Activated CD8-positive, alpha-beta memory T cell treated with anti-CD3 and anti-CD28 coated beads for 36 hours (primary cell): Measurements from ENCODE around the gene RNF4. TPM values are rescaled to one million over a fixed set of nuclear protein-coding genes. Genes with fewer than 3 reads are reported as not detected.

Source experiments
- CTCF ChIA-PET: fragments of 350-600 bp; sonication (Branson Sonifier 250); formaldehyde crosslinking; loops from one replicate; lab custom pipeline; 2021; ENCODE audit warnings: antibody characterized with exemption; lab: Charles Lee
- POLR2A ChIA-PET: fragments of 350-600 bp; sonication (Branson Sonifier 250); formaldehyde crosslinking; loops from one replicate; lab custom pipeline; 2021; ENCODE audit warnings: antibody characterized with exemption; lab: Charles Lee
- total RNA-seq, 2 experiments: library from RNA; stranded (reverse); gene quantifications; one replicate each; pipeline ENCODE4 v1.2.3, GENCODE V29; 2021

The RNF4 gene
- total RNA-seq, 2 experiments from 2014 or later, result 91.9 to 92.1 TPM

GRCh38 chr4:2436301-2436700 is 32.6 kb upstream of the RNF4 start:
- ChIA-PET POLR2A (no interaction called here), CTCF (no interaction called here)

- POLR2A ChIA-PET, result no interaction called here
- CTCF ChIA-PET, result no interaction called here
These were observed 32.0 kb upstream of the RNF4 start for GRCh38 chr4:2436761-2437474.

- ChIA-PET POLR2A (no interaction called here), CTCF (no interaction called here)
These were observed 31.3 kb upstream of the RNF4 start for GRCh38 chr4:2437475-2438215.

- ChIA-PET CTCF (interaction anchor here (1.3 kb wide), 1 partner anchor 85 kb away, joined by 3 read pairs; no protein-coding TSS in a partner anchor), POLR2A (no interaction called here)
These were observed 29.8 kb upstream of the RNF4 start for GRCh38 chr4:2438822-2439718.

DNA sequence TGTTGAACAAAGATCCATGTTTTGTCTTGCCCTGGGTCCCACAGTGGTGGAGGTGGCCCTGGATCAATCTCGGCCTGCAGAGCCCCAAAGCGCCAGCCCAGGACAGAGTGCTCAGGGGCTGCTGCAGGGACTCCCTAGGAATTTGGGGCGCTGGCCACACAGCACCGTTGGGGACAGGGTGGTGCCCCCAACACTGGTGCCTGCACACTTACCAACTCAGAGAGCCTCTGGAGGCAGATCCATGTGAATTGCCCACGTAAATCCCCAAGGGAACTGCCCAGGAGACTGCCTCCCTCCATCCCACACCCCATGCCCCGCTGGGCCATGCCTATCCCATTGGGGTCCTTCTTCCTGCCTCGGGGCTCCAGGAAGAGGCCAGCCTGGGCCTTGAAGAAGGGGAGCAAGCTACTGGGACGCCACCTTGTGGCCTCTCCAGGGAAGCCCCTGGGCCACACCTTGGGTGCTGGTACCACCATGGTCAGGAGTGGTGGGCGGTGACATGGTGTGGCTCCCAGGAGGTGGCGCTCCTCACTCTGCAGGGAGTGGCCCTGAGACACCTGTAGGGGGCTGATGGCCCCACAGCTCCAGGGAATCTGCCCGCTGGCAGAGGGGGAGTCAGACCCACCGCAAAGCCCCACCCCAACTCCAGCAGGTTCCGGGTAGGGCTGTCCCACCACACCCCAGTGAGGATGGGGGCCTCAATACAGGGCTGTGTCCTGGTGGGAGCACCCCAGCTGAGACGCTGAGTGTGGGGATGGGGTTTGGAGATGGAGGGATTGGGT is 27.3 kb upstream of the RNF4 start:
- POLR2A ChIA-PET, result interaction anchor here (0.6 kb wide), 1 partner anchor 25 kb away, joined by 3 read pairs; no protein-coding TSS in a partner anchor
- CTCF ChIA-PET, result interaction anchor here (0.6 to 2.6 kb wide), 23 partner anchors 10 to 391 kb away, joined by 3 to 10 read pairs (median 4); partner anchors contain the start of genes CFAP99, MXD4 and RNF4

DNA sequence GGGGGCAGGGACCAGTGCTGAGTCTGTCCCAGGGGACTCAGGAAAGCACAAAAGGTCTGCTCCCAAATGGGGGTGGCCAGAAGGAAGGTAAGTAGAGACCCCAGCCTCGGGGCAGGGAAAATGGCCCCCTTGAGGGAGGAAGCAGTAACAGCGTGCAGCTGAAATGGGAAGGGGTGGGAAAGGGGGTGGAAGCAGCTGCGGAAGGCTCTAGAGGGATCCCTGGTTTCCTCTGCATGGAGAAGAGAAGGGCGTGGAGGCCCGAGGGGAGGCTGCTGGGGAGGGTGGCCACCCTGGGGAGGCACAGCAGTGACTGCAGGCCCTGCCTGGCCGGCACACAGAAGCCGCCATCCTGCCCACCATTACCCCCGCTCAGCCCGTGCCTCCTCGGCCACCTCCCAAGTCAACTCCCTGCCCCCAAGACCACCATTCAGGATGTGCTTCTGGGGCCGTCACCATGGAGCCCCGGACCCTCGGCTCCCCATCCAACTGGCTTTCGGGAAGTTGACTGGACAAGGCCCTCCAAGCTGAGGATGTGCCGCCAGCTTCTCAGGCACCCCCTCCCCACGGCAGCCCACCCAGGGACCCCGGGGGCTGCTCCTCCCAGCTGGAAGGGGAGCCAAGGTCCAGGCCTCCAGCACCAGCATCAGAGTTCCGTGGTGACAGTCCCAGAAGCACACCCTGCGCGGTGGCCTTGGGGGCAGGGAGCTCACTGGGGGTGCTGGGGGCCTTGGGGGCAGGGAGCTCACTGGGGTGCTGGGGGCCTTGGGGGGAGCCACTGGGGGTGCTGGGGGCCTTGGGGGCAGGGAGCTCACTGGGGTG is 26.5 kb upstream of the RNF4 start:
- CTCF ChIA-PET, result interaction anchor here (0.6 to 2.6 kb wide), 17 partner anchors 9 to 392 kb away, joined by 3 to 10 read pairs (median 4); partner anchors contain the start of genes CFAP99, MXD4 and RNF4
- POLR2A ChIA-PET, result interaction anchor here (0.6 kb wide), 1 partner anchor 94 kb away, joined by 3 read pairs; no protein-coding TSS in a partner anchor

DNA sequence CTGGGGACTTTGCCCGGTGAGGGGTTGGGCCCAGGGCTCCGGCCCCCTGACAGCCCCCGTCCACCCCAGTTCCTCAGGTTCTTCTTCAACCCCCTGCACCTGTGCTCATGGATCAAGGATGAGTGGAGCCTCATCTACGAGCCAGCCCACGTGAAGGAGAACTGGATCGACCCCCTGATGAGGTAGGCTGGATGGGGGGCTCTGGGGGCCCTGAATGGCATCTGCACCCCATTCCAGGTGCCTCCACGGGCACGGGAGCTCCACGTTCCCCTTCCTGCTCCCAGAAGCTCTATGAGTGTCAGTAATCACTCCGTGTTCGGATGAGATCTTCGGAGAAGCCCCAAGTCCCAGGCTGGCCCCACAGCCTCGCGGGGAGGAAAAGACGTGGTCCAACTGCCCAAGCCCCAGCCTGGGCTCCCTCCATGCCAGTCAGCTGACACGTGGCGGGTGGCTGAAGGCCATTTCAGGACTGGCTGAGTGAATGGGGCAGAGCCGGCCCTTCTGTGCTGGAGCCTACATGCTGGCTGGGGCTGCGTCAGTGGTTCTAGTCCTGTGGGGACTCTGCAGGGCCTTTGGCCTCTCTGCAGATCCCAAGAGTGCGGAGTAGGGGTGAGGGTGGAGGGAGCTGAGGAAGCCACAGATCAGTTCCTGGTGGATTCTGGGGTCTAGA is 25.7 kb upstream of the RNF4 start:
- ChIA-PET CTCF (interaction anchor here (1.7 to 2.6 kb wide), 4 partner anchors 22 to 223 kb away, joined by 5 to 10 read pairs (median 8); no protein-coding TSS in a partner anchor), POLR2A (no interaction called here)

DNA sequence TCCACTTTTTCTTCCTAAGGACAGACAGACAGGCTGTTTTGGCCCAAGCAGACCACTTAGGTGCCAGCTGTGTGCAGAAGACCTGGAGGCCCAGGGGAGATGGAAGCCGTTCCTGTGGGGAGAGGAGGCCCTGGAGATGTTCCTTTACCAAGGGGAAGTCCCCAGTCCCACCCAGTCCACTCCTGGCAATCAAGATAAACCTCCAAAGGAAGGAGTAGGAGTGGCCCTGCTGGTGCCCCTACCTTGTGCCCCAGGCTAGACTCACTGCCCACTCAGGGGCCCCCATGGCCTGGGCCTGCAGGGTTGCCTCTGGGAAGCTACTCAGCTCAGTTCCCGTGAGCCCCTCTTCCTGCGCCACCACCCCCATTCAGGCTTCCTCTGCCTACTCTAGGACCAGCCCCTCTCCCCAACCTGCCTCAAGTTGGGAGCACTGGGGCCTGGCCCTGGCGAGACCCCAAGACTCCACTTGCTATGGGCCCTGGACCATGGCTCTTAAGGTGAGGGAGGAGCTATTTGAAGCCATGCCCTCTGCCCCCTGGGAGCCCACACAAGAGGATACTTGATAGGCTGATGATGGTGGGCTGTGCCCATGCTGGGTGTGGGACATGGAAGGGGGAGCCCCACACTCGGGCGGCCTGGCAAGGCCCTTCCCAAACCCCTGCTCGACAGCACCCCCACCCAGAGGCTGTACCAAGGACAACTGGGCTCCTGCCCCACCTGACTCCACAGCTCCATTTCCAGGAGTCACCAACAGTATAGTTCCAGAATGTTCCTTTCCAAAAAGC is 24.8 kb upstream of the RNF4 start:
- ChIA-PET POLR2A (no interaction called here), CTCF (interaction anchor here (1.7 kb wide), 1 partner anchor 224 kb away, joined by 7 read pairs; no protein-coding TSS in a partner anchor)

DNA sequence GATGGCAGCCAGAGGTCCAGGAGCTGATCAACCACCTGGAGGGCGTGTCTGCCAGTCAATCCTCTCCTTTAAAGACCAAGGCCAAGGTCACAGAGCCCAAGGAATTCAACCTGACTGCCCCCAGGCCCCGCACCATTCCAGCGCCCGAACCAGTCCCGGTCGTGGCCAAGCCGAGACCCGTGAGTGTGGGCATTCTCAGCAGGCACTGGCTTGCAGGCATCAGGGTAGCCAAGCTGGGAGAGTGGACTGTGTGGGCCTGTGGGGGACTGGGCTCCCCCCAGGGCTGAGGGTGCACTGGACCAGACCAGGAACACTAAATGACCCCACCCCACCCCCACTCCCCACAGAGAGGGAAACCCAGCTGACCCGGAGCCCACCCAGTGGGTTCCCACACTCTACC is 23.8 kb upstream of the RNF4 start:
- ChIA-PET POLR2A (interaction anchor here (0.5 kb wide), 1 partner anchor 47 kb away, joined by 3 read pairs; no protein-coding TSS in a partner anchor), CTCF (no interaction called here)

- POLR2A ChIA-PET, result interaction anchor here (0.5 kb wide), 1 partner anchor 46 kb away, joined by 3 read pairs; no protein-coding TSS in a partner anchor
- CTCF ChIA-PET, result no interaction called here
These were observed 23.3 kb upstream of the RNF4 start for GRCh38 chr4:2445571-2445970.

DNA sequence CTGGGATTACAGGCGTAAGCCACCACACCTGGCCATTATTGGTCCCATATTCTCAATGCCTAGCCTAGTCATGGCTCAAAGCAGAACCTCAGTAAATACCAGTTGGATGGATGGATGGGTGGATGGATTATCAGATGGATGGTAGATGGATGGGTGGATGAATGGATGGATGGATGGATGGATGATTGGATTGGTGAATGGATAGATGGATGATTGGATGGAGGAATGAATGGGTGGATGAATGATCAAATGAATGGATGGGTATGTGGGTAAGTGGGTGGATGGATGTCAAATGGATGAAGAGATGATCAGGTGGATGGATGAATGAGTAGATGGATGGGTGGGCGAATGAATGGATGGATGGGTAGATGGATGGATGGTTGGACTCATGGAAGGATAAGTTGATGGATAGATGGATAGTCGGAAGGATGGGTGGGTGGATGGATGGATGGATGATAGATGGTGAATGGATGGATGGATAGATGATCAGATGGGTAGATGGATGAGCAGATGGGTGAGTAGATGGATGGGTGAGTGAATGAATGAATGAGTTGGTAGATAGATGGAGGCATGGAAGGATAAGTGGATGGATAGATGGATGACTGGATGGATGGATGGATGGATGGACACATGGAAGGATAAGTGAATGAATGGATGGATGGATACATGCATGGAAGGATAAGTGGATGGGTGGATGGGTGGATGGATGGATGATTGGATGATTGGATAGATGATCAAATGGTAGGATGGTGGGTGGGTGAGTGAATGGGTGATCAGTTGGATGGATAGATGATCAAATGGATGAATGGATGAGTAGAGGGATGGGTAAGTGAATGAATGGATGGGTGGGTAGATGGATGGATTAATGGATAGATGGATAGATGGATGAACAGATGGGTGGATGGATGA is 22.0 kb upstream of the RNF4 start:
- ChIA-PET POLR2A (no interaction called here), CTCF (no interaction called here)

DNA sequence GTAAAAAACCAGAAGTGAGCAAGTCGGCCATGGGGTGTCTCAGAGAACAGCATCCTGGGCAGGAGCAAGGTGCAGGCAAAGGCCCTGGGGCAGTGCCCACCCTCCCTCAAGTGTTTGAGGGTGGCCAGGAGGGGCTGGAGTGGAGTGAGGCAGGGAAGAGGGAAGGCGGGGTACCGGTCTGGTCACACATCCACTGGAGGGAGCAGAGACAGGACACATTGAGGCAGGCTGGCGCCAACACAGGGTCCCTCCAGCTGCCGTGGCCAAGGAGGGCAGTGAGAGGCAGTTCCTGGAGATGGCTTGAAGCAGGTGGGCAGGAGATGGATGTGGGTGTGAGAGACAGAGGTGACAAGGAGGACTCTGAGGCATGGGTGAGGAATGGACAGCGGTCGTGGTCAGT is 20.3 kb upstream of the RNF4 start:
- ChIA-PET POLR2A (no interaction called here), CTCF (interaction anchor here (0.9 kb wide), 1 partner anchor 229 kb away, joined by 3 read pairs; no protein-coding TSS in a partner anchor)

- ChIA-PET CTCF (interaction anchor here (0.9 kb wide), 1 partner anchor 229 kb away, joined by 3 read pairs; no protein-coding TSS in a partner anchor), POLR2A (no interaction called here)
These were observed 19.9 kb upstream of the RNF4 start for GRCh38 chr4:2449051-2449450.

DNA sequence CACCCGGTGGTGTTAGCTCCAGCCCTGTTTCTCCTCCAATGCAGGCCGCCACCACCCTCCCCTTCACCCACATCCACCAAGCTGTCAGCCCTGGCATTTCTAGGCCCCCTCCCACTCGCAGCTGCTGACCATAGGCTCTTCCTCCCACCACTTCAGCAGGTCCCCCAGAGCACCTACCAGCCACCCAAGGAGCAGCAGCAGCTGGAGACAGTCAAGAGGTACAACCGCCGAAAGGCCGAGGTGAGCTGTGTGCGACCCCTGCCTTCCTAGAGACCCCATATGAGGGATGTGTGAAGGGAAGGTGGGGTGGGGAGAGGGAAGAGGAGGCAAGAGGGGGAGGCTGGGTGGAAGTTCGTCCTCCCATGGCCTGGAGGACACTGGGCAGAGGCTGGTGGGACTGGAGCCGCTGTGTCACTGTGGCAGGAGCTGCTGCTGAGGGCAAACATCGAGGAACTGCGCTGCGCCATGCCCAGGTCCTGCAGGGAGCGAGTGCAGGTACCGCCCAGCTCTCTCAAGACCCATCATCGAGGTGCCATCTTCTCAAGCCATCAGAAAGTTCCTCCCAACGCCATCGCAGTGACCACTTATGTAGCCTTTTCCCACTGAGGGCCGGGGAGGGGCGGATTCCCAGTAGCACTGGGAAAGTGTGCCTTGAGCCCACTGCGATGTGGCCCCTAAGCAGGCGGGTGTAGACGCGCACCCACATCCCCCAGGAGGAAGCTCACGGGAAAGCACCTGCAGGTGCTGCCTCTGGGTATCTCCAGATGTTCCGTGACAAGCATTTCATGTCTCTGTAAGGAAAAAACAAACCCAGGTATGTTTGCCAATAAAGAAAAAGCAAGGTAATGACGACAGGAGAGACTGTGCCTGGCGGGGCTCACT is 19.2 kb upstream of the RNF4 start:
- ChIA-PET POLR2A (no interaction called here), CTCF (interaction anchor here (0.9 kb wide), 1 partner anchor 230 kb away, joined by 3 read pairs; no protein-coding TSS in a partner anchor)
